NK-92 (cell line): ENCODE measurements around the gene BRD7.

ENCODE experiments used
- DNase-seq: peaks from one replicate; lab custom pipeline; 2025; ENCODE audit not compliant: unreplicated experiment; lab: John Stamatoyannopoulos, UW

The BRD7 gene

DNA sequence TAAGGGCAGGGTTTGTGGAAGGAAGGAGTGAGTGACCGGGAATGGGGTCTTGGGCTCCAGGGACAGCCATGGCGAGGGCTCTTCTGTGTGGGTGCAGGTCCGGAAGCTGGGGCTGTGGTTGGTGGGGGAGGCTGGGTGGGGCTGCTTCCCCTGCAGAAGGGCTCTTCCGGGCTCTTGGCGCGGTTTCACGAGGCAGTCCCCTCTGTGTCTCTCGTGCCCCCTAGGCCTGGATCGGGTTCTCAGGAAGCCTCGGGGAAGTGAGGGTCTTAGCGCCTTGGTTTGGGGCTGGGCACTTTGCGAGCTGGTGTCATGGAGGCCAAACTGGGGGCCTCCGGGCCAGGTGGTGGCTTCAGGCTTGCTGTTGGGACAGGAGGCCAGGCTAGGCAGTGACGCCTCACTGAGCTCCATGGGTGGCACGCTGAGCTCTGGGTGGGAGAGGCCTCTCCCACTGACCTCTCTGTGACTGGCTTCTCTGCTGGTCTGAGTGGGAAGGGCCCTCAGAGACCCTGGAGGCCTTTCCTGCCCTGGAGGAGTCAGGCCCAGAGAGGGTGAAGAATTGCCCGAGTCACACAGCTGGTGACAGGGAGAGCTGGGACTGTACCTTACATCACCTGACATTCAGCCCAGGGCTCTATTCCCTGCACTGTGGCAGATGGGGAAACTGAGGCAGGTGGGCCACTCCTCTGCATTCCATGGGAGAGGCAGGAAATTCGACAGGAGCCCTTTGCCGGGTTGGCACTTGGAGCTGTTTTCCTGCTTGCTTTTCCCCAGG lies 94.3 kb downstream of the BRD7 start:
- DNase-seq, result no peak

DNA sequence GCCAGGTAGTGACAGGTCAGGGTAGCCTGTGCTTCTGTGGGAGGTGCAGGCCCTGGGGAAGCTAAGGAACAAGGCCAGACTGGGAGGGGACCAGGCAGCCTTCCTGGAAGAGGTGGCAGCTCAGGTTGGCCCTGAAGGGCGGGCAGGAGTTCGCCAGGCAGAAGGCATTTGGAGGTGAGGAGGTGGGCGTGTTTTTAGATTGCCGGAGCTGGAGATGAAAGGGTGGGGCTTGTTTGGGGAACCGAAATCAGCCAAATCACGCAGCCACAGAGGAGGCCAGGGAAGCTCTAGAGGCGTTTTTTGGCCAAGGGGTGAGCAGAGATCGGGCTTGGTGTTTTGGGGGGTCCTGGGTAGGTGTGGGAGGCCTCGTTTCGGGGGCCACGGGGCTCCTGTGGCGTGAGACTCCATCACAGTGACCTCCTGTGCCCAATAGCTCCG lies 94.9 kb downstream of the BRD7 start:
- DNase-seq, result no peak

DNA sequence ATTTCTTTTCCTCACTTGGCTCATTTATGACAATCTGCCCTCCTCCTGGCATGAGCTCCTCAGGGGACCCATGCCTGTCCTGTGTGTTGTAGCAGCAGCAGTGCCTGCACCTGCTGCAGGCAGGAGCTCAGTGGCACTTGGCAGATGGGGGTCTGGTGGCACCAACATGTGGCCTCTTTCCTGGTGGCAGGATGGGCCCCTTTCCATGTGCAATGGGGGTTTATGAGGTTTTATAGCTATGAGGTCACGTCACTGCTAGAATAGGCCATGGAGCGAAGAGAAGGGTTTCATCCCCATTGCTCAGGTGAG lies 95.5 kb downstream of the BRD7 start:
- no peak for DNase-seq

DNA sequence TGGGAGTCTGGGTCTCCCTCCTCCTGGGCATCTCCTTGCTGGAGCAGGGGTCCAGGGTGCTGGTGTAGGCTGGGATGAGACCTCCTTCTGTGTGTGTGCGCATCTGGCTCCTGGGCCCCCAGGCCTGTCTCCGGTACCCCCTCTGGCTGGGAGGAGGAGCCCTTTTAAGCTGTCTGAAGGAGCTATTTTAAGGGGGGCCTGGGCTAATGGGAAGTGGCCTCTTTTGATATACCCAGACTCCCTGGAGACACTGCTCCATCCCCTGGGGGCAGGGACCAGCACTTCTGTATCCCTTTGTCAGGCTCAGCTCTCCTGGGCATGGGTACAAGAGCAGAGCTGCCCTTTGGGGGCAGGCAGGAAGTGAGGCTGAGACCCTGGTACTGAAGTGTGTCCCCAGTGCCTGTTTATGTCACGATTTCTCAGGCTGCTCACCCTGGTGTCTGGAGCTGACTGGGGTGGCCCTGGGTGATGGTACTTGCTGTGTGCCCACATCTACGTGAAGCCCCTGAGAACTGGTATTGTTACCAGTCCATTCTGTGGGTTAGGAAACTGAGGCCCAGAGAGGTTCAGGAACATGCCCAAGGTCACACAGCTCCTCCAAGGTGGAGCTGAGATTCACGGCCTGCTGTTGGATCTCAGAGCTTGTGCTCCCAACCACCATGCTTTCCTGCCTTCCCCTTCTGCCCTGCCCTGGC lies 96.0 kb downstream of the BRD7 start:
- no peak for DNase-seq

DNA sequence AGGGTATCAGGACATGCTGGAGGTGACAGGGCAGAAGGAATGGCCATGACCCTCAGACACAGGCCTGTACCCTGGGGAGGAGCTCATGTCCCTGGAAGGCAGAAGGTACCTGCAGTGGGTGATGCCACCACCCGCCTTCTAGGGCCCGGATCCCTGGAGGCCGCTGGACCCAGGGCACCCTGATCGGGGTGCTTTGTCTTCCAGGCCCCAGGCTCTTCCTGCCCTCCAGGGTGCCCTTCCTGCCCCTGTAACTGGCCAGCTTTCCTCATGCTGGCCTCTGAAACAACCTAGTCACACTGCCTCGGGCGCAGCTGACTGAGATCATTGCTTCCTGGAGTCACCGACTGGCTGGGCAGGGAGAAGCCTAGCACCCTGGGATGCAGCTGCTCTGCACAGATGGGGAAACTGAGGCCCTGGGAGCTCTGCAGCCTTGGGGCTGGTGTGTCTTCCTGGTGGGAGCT lies 96.6 kb downstream of the BRD7 start:
- DNase-seq, result no peak

DNA sequence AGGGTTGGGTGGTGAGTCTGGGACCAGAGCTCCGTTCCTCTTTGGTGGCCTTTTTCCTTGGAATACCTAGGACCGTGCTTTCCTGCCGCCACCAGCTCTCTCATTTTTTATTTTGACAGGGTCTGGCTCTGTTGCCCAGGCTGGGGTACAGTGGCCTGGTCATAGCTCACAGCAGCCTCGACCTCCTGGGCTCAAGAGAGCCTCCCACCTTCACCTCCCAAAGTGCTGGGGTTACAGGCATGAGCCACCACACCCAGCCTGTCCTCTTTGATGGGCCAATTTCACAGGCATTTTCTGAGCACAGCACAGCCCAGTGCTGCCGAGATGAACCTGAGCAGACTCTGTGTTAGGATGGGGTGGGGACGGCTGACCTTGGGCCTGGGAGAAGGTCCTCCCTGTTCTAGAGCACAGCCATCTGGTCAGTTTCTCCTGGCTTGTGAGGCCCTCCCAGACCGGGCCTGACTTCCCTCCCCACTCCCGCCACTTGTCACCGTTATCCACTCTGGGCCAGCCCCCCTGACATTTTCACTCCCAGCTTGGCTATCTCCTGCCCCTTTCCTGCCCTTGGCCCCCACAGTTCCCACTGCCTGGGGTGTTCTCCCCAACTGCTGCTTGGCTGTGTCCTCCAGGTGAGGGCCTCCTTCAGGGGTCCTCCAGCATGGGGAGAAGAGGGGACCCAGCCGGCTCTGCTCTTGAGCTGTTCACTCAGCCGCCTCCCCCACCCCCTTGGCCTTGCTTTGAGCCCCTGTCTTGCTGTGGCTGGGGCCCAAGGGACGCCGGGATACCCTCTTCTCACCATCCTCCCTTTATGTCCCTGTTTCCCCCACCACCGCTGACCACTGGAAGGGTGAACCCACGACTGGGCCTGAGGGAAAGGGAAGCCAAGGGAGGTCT lies 97.4 kb downstream of the BRD7 start:
- DNase-seq, result no peak

DNA sequence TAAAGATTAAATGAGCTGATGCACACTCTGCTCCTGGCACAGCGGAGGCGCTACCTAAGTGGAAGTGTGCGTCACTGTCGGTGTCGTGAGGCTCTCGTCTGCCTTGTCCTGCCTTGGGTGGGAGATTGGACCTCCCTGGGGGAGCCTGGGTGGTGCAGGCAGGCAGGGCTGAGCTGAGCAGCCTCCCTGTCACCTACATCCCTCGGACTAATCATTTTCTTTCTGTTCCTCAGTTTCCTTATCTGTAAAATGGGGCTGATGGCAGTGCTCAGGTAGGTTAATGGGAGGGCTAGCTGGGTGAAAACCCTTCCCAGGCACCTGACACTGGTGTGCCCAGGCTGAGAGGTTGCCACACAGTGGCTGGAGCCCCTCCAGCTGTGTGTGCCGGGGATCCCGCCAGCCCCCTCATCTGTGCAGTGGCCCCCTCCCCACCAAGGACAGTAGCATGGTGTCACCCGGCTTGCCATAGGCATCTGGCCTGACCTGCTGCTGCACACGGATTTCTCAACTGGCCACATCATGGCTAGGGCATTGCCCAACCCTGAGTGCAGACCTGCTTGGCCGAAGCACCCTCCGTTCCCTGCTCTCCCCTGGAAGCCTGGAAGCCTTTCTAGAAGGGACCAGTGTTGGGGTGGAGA lies 98.2 kb downstream of the BRD7 start:
- DNase-seq, result no peak

DNA sequence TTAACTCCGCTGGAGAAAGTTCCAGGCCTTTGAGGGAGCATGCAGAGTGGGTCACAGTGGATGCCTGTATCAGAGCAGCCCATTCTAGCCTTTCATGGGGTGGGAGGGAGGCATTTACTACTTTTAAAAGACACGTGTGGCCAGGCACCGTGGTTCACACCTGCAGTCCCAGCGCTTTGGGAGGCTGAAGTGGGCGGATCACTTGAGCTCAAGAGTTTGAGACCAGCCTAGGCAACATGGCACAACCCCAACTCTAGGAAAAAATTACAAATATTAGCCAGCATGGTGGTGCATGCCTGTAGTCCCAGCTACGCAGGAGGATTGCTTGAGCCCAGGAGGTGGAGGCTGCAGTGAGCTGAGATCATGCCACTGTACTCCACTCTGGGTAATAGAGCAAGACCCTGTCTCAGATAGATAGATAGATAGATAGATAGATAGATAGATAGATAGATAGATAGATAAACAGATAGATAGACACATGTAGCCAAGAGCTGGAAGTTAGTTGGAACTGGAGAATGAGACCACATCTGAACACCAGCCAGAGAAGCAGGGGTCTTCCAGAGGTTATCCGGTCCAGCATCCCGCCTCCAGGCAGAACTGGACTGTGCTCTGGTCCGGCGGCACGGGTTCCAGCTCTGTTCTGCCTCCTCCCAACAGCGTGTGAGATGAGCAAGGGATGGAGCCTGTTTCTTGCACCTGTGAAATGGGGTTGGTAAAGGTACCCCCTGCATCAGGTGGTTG lies 98.8 kb downstream of the BRD7 start:
- no peak for DNase-seq

DNA sequence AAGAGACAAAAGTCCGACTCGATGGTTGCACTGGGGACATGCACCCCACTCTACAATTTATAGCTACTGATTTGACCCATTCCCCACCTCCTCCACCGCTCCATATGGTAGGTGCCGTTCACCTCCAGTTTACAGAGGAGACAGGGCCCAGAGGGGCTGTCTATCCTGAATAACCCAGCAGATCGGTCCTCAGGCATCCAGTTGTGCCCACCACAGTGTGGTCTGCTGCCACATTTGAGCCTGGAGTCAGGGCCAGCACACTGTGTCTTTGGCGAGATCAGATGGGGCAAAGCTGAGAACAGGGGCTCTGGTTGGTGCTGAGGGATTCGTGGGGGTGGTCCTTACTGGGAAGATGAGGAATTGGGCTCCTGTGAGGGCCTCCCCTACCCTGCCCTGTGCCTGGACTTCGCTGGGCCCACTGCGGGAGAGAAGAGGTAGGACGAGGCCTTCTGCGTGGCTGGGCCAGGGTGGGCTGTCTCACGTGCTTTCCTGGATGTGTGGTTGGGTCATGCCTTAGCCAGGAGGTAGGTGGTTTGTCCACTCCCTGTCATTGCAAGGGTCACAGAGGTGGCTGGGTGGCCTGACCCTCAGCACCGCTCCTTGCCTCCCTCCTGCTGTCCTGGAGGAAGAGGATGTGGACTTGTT lies 99.6 kb downstream of the BRD7 start:
- DNase-seq, result no peak

DNA sequence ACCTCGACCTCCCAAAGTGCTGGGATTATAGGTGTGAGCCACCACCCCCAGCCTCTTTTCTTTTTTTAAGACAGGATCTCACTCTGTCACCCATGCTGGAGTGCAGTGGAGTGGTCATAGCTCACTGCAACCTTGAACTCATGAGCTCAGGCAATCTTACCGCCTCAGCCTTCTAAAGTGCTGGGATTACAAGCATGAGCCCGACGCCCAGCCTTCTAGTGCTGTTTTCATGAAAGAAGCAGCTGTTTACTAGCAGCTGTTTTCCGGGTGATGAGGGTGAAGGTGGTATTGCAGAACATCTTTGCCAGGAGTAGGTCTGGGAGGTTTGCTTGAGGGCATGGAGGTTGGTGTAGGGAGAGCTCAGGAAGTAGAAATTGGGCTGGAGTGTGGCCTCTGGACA lies 100.4 kb downstream of the BRD7 start:
- DNase-seq, result no peak

DNA sequence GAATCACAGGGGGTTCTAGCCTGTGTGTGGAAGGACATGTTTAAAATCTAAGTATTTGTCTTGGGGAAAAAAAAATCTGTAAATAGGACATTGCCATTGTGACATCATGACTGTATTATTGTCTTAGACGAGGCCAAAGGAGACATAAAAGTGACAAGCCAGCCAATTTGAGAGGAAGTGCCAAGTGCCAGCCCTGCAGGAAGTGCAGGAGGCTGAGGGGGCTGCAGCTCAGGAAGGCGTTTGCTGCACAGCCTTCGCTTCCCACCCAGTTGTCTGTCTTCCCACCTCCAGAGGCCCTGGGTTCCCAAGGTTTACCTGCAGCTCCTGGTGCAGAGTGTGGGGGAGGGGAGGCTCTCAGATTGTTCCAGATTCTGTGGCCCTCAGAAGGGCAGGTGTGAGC lies 101.1 kb downstream of the BRD7 start:
- DNase-seq, result no peak

DNA sequence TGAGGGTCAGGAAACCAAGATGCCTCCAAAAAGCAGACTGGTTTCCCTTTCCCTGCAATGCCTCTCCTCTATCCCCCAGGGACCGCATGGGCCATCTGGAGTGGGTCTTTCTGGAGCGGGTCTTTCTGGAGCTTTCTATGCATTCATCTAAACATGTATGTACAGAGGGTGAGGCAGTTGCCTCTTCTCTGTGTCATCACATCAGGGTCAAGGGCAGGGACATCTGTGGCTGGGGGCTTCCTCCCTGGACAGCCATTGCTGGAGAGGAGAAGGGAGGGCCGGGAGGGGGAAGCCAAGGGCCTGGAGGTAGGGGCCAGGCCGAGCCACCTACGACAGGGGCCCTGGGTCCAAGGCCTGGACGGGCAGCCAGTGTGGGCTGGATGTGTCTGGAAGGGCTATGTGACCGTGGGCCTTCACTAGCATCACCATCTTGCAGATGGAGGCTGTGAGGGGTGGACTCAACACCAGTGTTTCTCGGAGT lies 101.6 kb downstream of the BRD7 start:
- no peak for DNase-seq

DNA sequence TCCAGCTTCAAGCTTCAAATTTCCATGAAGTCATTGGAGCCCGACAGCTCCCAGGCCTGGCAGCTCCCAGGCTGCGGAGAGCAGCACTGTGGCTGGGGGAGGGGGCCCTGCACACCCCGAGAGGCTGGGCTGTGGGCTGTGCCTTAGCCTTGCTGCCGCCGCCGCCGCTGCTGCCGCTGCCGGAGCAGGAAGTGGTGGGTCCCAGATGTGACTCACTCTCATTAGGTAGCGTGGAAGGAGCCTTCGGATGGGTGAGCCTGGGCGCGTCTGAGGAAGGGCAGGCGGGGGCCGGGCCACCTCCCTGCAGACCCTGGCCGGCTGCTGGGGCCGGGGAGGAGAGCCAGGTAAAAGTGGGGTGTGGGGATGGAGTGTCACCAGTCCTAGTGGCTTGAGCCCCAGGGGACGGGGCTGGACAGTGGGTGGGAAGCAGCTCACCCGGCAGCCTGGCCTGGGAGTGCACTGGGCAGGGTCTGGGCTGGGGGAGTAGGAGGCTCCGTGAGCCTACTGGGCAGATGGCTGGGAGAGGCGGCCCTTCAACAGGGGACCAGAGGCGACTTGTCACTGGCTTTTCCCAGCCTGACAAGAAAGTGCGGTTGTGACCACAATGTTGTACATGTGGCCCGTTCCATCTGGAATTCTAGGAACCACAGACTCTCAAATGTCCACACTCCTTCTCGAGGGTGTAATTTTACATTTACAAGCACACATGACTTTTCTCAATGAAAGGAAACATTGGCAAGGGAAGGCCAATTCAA lies 102.3 kb downstream of the BRD7 start, which contains the start of gene ADCY7:
ADCY7 (plus strand) TSS at position 215 of the 755 bp plus-strand sequence. CDS start 21,629 bp downstream, outside the sequence.
- DNase-seq, result no peak
